ENCODE measurements around the gene PXYLP1. TPM values are rescaled to one million over a fixed set of nuclear protein-coding genes. Genes with fewer than 3 reads are reported as not detected.

The PXYLP1 gene
- total RNA-seq, 1 experiment from 2014 or later, result 6.2 TPM

GRCh38 chr3:141242377-141243092 is 10.9 kb downstream of the PXYLP1 start:
- DNase-seq, result no peak
- POLR2A ChIA-PET (ENCODE audit: unreplicated experiment), result no interaction called here
- intact Hi-C loops (cut with micrococcal nuclease), result no loop called here
- no peak overlapping the region for H3K9ac ChIP-seq (ENCODE audit: low read length)
- no peaks in the 10 kb centered on the region for H3K36me3 ChIP-seq (ENCODE audit: low read depth, low read length)
- H2AFZ ChIP-seq (ENCODE audit: low read length), result no peak overlapping the region
- H3K9me2 ChIP-seq (replicated peaks; ENCODE audit: low read length), result no peaks in the 10 kb centered on the region
- no peak overlapping the region for H3K27ac ChIP-seq (ENCODE audit: low read length)
- no peak for TF ChIP-seq EZH2 (IDR thresholded peaks at IDR 0.05; ENCODE audit: low read length, unreplicated experiment)
- TF ChIP-seq, protein P1, sequence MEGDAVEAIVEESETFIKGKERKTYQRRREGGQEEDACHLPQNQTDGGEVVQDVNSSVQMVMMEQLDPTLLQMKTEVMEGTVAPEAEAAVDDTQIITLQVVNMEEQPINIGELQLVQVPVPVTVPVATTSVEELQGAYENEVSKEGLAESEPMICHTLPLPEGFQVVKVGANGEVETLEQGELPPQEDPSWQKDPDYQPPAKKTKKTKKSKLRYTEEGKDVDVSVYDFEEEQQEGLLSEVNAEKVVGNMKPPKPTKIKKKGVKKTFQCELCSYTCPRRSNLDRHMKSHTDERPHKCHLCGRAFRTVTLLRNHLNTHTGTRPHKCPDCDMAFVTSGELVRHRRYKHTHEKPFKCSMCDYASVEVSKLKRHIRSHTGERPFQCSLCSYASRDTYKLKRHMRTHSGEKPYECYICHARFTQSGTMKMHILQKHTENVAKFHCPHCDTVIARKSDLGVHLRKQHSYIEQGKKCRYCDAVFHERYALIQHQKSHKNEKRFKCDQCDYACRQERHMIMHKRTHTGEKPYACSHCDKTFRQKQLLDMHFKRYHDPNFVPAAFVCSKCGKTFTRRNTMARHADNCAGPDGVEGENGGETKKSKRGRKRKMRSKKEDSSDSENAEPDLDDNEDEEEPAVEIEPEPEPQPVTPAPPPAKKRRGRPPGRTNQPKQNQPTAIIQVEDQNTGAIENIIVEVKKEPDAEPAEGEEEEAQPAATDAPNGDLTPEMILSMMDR (conservative IDR thresholded peaks at IDR 0.05; ENCODE audit: low read depth, low read length), result no peak
- TF ChIP-seq EZH2phosphoT487 (IDR thresholded peaks at IDR 0.05; ENCODE audit: borderline replicate concordance, low read length), result no peak
- H3K4me3 ChIP-seq (ENCODE audit: low read length), result no peak overlapping the region
- CTCF ChIA-PET, result no interaction called here
- H4K20me1 ChIP-seq (ENCODE audit: low read length), result no peaks in the 10 kb centered on the region
- no peaks in the 10 kb centered on the region for H3K9me3 ChIP-seq (ENCODE audit: low read length)
- no peak overlapping the region for H3K4me2 ChIP-seq (ENCODE audit: low read length)
- no peak for ATAC-seq
- H3K79me2 ChIP-seq (ENCODE audit: low read length), result no peaks in the 10 kb centered on the region
- no peaks in the 10 kb centered on the region for H3K27me3 ChIP-seq (ENCODE audit: low read length)
- no peaks in the 10 kb centered on the region for H3F3A ChIP-seq (ENCODE audit: low read length, unreplicated experiment)
- no peaks in the 10 kb centered on the region for H3K4me1 ChIP-seq (ENCODE audit: insufficient read depth, low read length)
- BruUV-seq (replicated peaks), result no TSS peak

DNA sequence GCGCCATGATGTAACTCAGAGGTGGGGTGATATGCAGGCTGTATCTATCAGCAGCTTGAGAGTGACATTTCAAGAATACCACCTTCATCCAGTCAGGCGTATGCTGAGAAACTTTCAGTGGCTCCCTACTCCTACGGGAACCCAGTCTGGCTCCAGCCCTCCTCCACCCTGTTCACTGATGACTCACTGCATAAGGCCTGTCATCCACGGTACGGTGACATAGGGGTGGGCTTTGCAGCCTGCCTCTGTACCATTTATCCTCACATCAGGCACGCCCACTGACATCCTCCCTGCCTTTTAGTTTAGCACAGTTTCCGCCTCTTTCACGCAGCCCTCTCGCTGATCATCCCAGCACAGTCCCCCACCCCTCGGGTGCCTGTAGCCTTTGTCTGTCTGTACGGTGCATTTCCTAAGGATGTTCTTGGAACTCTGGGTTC is 11.7 kb downstream of the PXYLP1 start:
- DNase-seq (no peak), ATAC-seq (no peak)
- no peaks in the 10 kb centered on the region for H3K36me3 ChIP-seq (ENCODE audit: low read depth, low read length)
- no peaks in the 10 kb centered on the region for H3K79me2 ChIP-seq (ENCODE audit: low read length)
- H3K27me3 ChIP-seq (ENCODE audit: low read length), result no peaks in the 10 kb centered on the region
- no peaks in the 10 kb centered on the region for H4K20me1 ChIP-seq (ENCODE audit: low read length)
- H3K4me1 ChIP-seq (ENCODE audit: insufficient read depth, low read length), result no peaks in the 10 kb centered on the region
- no peaks in the 10 kb centered on the region for H3K9me2 ChIP-seq (replicated peaks; ENCODE audit: low read length)
- H3K4me3 ChIP-seq (ENCODE audit: low read length), result no peak overlapping the region
- BruUV-seq (replicated peaks), result no TSS peak
- no peak overlapping the region for H3K27ac ChIP-seq (ENCODE audit: low read length)
- TF ChIP-seq EZH2 (IDR thresholded peaks at IDR 0.05; ENCODE audit: low read length, unreplicated experiment) (no peak), EZH2phosphoT487 (IDR thresholded peaks at IDR 0.05; ENCODE audit: borderline replicate concordance, low read length) (no peak)
- TF ChIP-seq, protein P1 (conservative IDR thresholded peaks at IDR 0.05; ENCODE audit: low read depth, low read length), result no peak
- H3K9ac ChIP-seq (ENCODE audit: low read length), result no peak overlapping the region
- POLR2A ChIA-PET (ENCODE audit: unreplicated experiment), result no interaction called here
- H2AFZ ChIP-seq (ENCODE audit: low read length), result no peak overlapping the region
- no peak overlapping the region for H3K4me2 ChIP-seq (ENCODE audit: low read length)
- no peaks in the 10 kb centered on the region for H3K9me3 ChIP-seq (ENCODE audit: low read length)
- intact Hi-C loops (cut with micrococcal nuclease), result no loop called here
- CTCF ChIA-PET, result no interaction called here
- H3F3A ChIP-seq (ENCODE audit: low read length, unreplicated experiment), result no peaks in the 10 kb centered on the region

DNA sequence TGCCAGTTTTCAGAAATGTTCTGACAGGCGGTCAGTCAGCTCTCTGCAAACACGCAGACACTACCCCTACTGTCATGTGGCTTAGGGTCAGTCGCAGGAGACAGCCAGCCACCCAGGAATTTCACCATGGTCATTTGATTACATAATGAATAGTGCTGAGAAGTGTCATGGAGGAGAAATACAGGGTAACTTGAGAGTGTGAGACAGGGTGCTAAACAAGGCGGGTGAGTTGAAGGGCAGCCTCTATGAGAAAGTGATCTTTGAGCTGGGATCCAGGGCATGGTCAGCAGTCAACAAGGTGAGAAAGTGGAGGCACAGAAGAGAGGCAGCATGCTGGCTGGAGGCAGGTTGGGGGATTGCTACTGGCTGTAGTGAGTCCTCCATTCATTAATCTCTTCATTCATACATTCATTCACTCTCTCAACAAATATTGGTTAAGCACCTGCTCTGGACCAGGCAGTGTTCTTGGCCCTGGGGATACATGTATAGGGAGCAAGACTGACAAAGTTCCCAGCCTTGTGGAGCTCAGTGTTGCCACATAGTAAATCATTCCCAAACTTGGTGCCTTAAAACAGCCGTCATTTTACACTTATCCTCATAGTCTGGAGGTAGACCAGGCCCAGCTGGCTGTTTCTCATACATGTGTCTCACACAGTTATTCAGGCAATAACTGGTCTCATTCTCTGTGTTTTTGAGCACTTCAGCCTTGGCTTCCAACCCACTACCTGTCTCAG is 14.8 kb downstream of the PXYLP1 start:
- ChIA-PET POLR2A (ENCODE audit: unreplicated experiment) (no interaction called here), CTCF (no interaction called here)
- H3K79me2 ChIP-seq (ENCODE audit: low read length), result no peaks in the 10 kb centered on the region
- no peak overlapping the region for H2AFZ ChIP-seq (ENCODE audit: low read length)
- H3K4me1 ChIP-seq (ENCODE audit: insufficient read depth, low read length), result no peaks in the 10 kb centered on the region
- H3K36me3 ChIP-seq (ENCODE audit: low read depth, low read length), result no peaks in the 10 kb centered on the region
- DNase-seq (no peak), ATAC-seq (no peak)
- no peak overlapping the region for H3K4me3 ChIP-seq (ENCODE audit: low read length)
- no peak overlapping the region for H3K27ac ChIP-seq (ENCODE audit: low read length)
- no TSS peak for BruUV-seq (replicated peaks)
- intact Hi-C loops (cut with micrococcal nuclease), result no loop called here
- H3K27me3 ChIP-seq (ENCODE audit: low read length), result no peaks in the 10 kb centered on the region
- H3K9me3 ChIP-seq (ENCODE audit: low read length), result no peaks in the 10 kb centered on the region
- no peak overlapping the region for H3K4me2 ChIP-seq (ENCODE audit: low read length)
- H4K20me1 ChIP-seq (ENCODE audit: low read length), result no peaks in the 10 kb centered on the region
- H3K9me2 ChIP-seq (replicated peaks; ENCODE audit: low read length), result no peaks in the 10 kb centered on the region
- H3K9ac ChIP-seq (ENCODE audit: low read length), result no peak overlapping the region
- TF ChIP-seq EZH2 (IDR thresholded peaks at IDR 0.05; ENCODE audit: low read length, unreplicated experiment) (no peak), EZH2phosphoT487 (IDR thresholded peaks at IDR 0.05; ENCODE audit: borderline replicate concordance, low read length) (no peak)
- TF ChIP-seq, protein P1 (conservative IDR thresholded peaks at IDR 0.05; ENCODE audit: low read depth, low read length), result no peak
- no peaks in the 10 kb centered on the region for H3F3A ChIP-seq (ENCODE audit: low read length, unreplicated experiment)
